Type B pancreatic cell (in vitro differentiated cells): ENCODE results near the gene CNR1. TPM values are rescaled to one million over a fixed set of nuclear protein-coding genes. Genes with fewer than 3 reads are reported as not detected.

Experiments
- DNase-seq: peaks from one replicate; pipeline ENCODE4 v3.0.0; 2021; ENCODE audit warnings: mixed read lengths; ENCODE audit not compliant: unreplicated experiment; ENCODE audit errors: extremely low spot score
- H3K27ac Mint-ChIP-seq: 2 replicates; pipeline ENCODE4 v1.8.0; 2021; ENCODE audit warnings: mild to moderate bottlenecking, mixed read lengths
- H3K27me3 Mint-ChIP-seq: 2 replicates; pipeline ENCODE4 v1.8.0; 2021; ENCODE audit warnings: mixed read lengths
- H3K36me3 Mint-ChIP-seq: 2 replicates; pipeline ENCODE4 v1.8.0; 2021; ENCODE audit warnings: mixed read lengths
- H3K4me1 Mint-ChIP-seq: one replicate; pipeline ENCODE4 v1.8.0; 2021; ENCODE audit warnings: mixed read lengths; ENCODE audit not compliant: unreplicated experiment
- H3K4me3 Mint-ChIP-seq: 2 replicates; pipeline ENCODE4 v1.8.0; 2021; ENCODE audit warnings: mild to moderate bottlenecking, mixed read lengths
- H3K9me3 Mint-ChIP-seq: 2 replicates; pipeline ENCODE4 v1.8.0; 2021; ENCODE audit warnings: mixed read lengths
- total RNA-seq: library from RNA; stranded (reverse); gene quantifications from 2 replicates; pipeline ENCODE4 v1.2.1, GENCODE V29; 2021; ENCODE audit warnings: low replicate concordance
- TF ChIP-seq, protein P1 (sequence below): fragments of 200-600 bp; sonication (generic); conservative IDR thresholded peaks from 2 replicates; pipeline ENCODE4 v1.5.0; 2021; ENCODE audit warnings: antibody characterized with exemption, mild to moderate bottlenecking

Gene CNR1
- total RNA-seq, 1 donor from 2014 or later, result 3.5 TPM

DNA sequence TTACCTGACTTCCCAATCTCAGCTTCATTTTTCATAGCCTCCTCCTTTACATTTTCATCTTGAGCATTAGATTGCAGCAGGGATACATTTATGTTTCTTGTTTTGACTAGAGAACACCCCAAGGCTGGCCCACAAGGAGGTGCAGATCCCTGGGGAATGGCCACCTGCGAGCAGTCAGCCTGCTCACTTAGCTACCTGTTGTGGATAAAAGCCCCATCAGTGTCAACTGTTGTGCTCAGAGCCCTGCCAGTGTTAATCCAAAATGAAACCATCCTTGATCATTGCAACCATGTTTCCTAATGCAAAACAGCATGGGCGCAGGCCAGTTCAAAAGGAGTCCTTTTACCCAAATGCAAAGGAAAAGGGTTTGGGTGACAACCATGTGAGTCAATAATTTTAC is 50.8 kb downstream of the CNR1 start:
- Mint-ChIP-seq H3K27me3 (peaks cover 10% of the 10 kb centered on the region), H3K4me1 (no peaks in the 10 kb centered on the region), H3K4me3 (no peak overlapping the region), H3K27ac (no peak overlapping the region), H3K36me3 (no peaks in the 10 kb centered on the region), H3K9me3 (no peaks in the 10 kb centered on the region)
- TF ChIP-seq, protein P1, sequence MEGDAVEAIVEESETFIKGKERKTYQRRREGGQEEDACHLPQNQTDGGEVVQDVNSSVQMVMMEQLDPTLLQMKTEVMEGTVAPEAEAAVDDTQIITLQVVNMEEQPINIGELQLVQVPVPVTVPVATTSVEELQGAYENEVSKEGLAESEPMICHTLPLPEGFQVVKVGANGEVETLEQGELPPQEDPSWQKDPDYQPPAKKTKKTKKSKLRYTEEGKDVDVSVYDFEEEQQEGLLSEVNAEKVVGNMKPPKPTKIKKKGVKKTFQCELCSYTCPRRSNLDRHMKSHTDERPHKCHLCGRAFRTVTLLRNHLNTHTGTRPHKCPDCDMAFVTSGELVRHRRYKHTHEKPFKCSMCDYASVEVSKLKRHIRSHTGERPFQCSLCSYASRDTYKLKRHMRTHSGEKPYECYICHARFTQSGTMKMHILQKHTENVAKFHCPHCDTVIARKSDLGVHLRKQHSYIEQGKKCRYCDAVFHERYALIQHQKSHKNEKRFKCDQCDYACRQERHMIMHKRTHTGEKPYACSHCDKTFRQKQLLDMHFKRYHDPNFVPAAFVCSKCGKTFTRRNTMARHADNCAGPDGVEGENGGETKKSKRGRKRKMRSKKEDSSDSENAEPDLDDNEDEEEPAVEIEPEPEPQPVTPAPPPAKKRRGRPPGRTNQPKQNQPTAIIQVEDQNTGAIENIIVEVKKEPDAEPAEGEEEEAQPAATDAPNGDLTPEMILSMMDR, result no peak
- no peak for DNase-seq

DNA sequence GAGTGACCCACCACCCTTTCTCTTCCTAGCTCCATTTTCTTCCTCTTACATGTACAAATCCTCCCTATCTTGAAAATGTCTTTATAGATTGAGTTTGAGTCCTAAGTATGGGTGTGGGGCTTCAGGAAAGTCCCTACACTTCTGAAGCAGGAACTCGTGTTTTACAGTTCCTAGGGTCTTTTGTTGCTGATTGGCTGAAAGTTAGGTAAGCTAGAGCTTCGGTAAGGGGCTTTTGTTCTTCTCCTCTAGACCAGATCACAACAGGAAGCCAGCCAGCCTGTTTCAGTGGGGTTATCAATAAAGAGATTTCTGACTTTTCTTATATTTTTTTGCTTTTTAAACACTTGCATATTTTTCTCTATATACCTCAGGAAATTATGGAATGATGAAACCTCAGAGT is 51.3 kb downstream of the CNR1 start:
- Mint-ChIP-seq H3K27me3 (peaks cover 10% of the 10 kb centered on the region), H3K4me1 (no peaks in the 10 kb centered on the region), H3K4me3 (no peak overlapping the region), H3K9me3 (no peaks in the 10 kb centered on the region), H3K27ac (no peak overlapping the region), H3K36me3 (no peaks in the 10 kb centered on the region)
- TF ChIP-seq, protein P1, result no peak
- DNase-seq, result no peak

DNA sequence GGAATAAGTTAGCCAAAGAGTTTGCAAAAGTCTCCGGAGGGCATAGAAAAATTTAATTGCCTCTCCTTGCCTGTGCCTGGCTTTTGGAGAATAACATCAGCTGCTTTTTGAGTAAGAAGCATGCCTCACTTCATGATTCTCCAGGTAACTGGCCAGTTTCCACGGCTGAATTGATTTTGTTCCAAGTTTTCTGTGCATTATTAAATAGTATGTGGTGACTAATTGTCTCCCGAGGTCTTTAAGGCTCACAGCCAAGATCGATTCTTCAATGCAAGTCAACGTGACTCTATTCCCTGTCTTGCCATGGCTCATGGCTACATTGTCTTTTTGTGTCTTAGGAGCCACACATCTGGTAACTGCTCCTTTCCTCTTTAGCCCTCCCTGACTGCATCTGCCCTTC is 54.2 kb downstream of the CNR1 start:
- H3K9me3 Mint-ChIP-seq, result no peaks in the 10 kb centered on the region
- TF ChIP-seq, protein P1, result no peak
- H3K27me3 Mint-ChIP-seq, result peaks cover 10% of the 10 kb centered on the region
- H3K36me3 Mint-ChIP-seq, result no peaks in the 10 kb centered on the region
- DNase-seq, result no peak
- no peaks in the 10 kb centered on the region for H3K4me1 Mint-ChIP-seq
- no peak overlapping the region for H3K4me3 Mint-ChIP-seq
- no peak overlapping the region for H3K27ac Mint-ChIP-seq

DNA sequence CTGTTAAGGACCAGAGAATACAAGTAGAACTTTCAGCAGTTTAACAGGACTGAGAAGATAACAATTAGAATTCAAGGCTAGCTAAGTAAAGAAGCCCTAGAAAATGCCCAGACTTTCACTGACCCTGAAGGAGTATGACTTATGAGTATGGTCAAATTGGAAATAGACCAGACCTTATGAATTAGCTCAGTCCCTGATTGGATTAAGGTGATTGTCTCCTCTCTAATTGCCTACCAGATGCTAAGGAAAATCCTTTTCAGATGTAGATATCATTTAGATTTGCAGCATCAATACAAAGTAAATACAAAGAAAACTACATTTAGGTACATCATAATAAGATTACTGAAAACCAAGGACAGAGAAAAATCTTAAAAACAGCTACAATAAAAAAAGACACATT is 58.9 kb downstream of the CNR1 start:
- Mint-ChIP-seq H3K4me1 (no peaks in the 10 kb centered on the region), H3K9me3 (no peaks in the 10 kb centered on the region), H3K4me3 (no peak overlapping the region), H3K27ac (no peak overlapping the region), H3K27me3 (peaks cover under 1% of the 10 kb centered on the region), H3K36me3 (no peaks in the 10 kb centered on the region)
- no peak for DNase-seq
- TF ChIP-seq, protein P1, result no peak

DNA sequence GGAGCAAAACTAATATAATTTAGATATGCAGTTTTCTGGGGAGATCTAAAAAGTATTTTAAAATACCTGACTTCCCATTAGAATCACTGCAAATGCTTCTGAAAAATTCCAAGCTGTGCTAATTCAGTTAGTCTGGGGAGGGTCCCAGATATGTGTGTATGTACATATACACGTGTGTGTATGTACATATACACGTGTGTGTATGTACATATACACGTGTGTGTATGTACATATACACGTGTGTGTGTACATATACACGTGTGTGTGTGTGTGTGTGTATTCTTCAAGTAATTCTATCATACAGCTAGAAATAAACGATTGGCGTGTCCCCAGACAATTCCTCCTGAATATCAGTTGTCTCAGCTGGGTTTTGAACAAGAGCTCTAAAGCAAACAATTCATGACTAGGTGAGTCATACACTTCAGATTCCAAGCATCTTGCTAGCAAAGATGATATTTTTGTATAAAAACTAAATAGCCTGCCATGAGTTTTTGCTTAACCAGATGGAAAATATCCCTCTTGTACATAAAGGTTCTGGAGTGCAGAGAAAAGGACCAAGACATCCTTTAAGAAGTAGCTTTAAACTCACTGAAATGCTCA is 60.3 kb downstream of the CNR1 start:
- Mint-ChIP-seq H3K4me1 (no peaks in the 10 kb centered on the region), H3K36me3 (no peaks in the 10 kb centered on the region), H3K27me3 (no peaks in the 10 kb centered on the region), H3K9me3 (no peaks in the 10 kb centered on the region), H3K4me3 (no peak overlapping the region), H3K27ac (no peak overlapping the region)
- TF ChIP-seq, protein P1, result no peak
- no peak for DNase-seq

Other genes with a start within 250 kb of the CNR1 start
- not detected in 2 replicates for gene SPACA1, start 118.5 kb downstream of the CNR1 start, total RNA-seq